Osteocyte (in vitro differentiated cells): ENCODE data around the gene CCDC197. TPM values are rescaled to one million over a fixed set of nuclear protein-coding genes. Genes with fewer than 3 reads are reported as not detected.

ENCODE experiments used
- DNase-seq: peaks from one replicate; pipeline ENCODE4 v3.0.0; 2021; ENCODE audit warnings: mixed read lengths; ENCODE audit not compliant: unreplicated experiment; ENCODE audit errors: extremely low spot score
- H3K27ac Mint-ChIP-seq: one replicate; pipeline ENCODE4 v1.8.0; 2021; ENCODE audit warnings: mild to moderate bottlenecking, mixed read lengths; ENCODE audit not compliant: unreplicated experiment
- H3K27me3 Mint-ChIP-seq: one replicate; pipeline ENCODE4 v1.8.0; 2021; ENCODE audit warnings: mixed read lengths; ENCODE audit not compliant: unreplicated experiment
- H3K36me3 Mint-ChIP-seq: one replicate; pipeline ENCODE4 v1.8.0; 2021; ENCODE audit warnings: mixed read lengths; ENCODE audit not compliant: unreplicated experiment
- H3K4me1 Mint-ChIP-seq: one replicate; pipeline ENCODE4 v1.8.0; 2021; ENCODE audit warnings: mixed read lengths; ENCODE audit not compliant: unreplicated experiment
- H3K4me3 Mint-ChIP-seq: one replicate; pipeline ENCODE4 v1.8.0; 2021; ENCODE audit warnings: mild to moderate bottlenecking, moderate library complexity, mixed read lengths; ENCODE audit not compliant: unreplicated experiment
- H3K9me3 Mint-ChIP-seq: one replicate; pipeline ENCODE4 v1.8.0; 2021; ENCODE audit warnings: mixed read lengths; ENCODE audit not compliant: unreplicated experiment
- CTCF ChIP-seq: fragments of 200-600 bp; sonication (generic); IDR thresholded peaks from 2 replicates; pipeline ENCODE4 v1.5.0; 2021; ENCODE audit warnings: antibody characterized with exemption, mild to moderate bottlenecking, moderate library complexity
- total RNA-seq: library from RNA; stranded (reverse); gene quantifications from 2 replicates; pipeline ENCODE4 v1.2.1, GENCODE V29; 2021

Gene CCDC197
- total RNA-seq, 1 donor from 2014 or later, result not detected

- Mint-ChIP-seq H3K4me3 (no peak overlapping the region), H3K27me3 (peaks cover 11% of the 10 kb centered on the region), H3K27ac (no peak overlapping the region), H3K9me3 (no peaks in the 10 kb centered on the region), H3K36me3 (no peaks in the 10 kb centered on the region), H3K4me1 (peaks cover 35% of the 10 kb centered on the region)
- DNase-seq, result no peak
- no peak for TF ChIP-seq CTCF
Measured at GRCh38 chr14:93955850-93956481, 41.1 kb upstream of the CCDC197 start.

GRCh38 chr14:93956514-93957332 is 40.4 kb upstream of the CCDC197 start:
- Mint-ChIP-seq H3K36me3 (no peaks in the 10 kb centered on the region), H3K9me3 (no peaks in the 10 kb centered on the region), H3K4me1 (peaks cover 32% of the 10 kb centered on the region), H3K27me3 (peaks cover 11% of the 10 kb centered on the region), H3K4me3 (no peak overlapping the region), H3K27ac (no peak overlapping the region)
- DNase-seq, result no peak
- TF ChIP-seq CTCF, result no peak

GRCh38 chr14:93957333-93957710 is 39.8 kb upstream of the CCDC197 start:
- peaks cover 11% of the 10 kb centered on the region for H3K27me3 Mint-ChIP-seq
- DNase-seq, result no peak
- no peak overlapping the region for H3K27ac Mint-ChIP-seq
- no peak overlapping the region for H3K4me3 Mint-ChIP-seq
- TF ChIP-seq CTCF, result no peak
- H3K9me3 Mint-ChIP-seq, result no peaks in the 10 kb centered on the region
- H3K36me3 Mint-ChIP-seq, result no peaks in the 10 kb centered on the region
- H3K4me1 Mint-ChIP-seq, result peaks cover 29% of the 10 kb centered on the region

GRCh38 chr14:93957751-93958566 is 39.1 kb upstream of the CCDC197 start:
- Mint-ChIP-seq H3K36me3 (no peaks in the 10 kb centered on the region), H3K4me1 (peaks cover 32% of the 10 kb centered on the region), H3K27ac (no peak overlapping the region), H3K27me3 (peaks cover 11% of the 10 kb centered on the region), H3K9me3 (no peaks in the 10 kb centered on the region), H3K4me3 (no peak overlapping the region)
- no peak for TF ChIP-seq CTCF
- no peak for DNase-seq
